Tibial artery (tissue), 4 donors: ENCODE data around the gene ARL10.

Experiments used
- DNase-seq, 2 donors: peaks; one replicate each; pipeline ENCODE4 v3.0.0-alpha.2; 2019
- H3K27ac ChIP-seq, 2 donors: fragments of 200-600 bp; sonication (generic) in 1 of 2; 1 replicate in 1 of 2; 2 replicates in 1 of 2; pipeline ENCODE4 v1.5.1; 2018 to 2019; ENCODE audit warnings: mild to moderate bottlenecking in 1 of 2
- H3K27me3 ChIP-seq, 2 donors: fragments of 200-600 bp; sonication (generic) in 1 of 2; one replicate each; pipeline versions ENCODE4 v1.5.1 to v1.6.0; 2016 to 2019
- H3K36me3 ChIP-seq, 3 donors: fragments of 200-600 bp; sonication (generic) in 2 of 3; one replicate each; pipeline ENCODE4 v1.5.1; 2016 to 2019; ENCODE audit warnings: mild to moderate bottlenecking in 2 of 3
- H3K4me1 ChIP-seq, 4 donors: fragments of 200-600 bp; sonication (generic) in 2 of 4; 1 replicate in 3 of 4; 2 replicates in 1 of 4; pipeline ENCODE4 v1.5.1; 2016 to 2019
- H3K4me3 ChIP-seq, 2 donors: fragments of 200-600 bp; sonication (generic) in 1 of 2; 1 replicate in 1 of 2; 2 replicates in 1 of 2; pipeline ENCODE4 v1.5.1; 2018 to 2019; ENCODE audit warnings: mild to moderate bottlenecking in 2 of 2
- H3K9me3 ChIP-seq, 3 donors: fragments of 200-600 bp; sonication (generic) in 1 of 3; one replicate each; pipeline ENCODE4 v1.5.1; 2016 to 2019
- CTCF ChIP-seq, 2 experiments: fragments of 200-600 bp in 1 of 2; fragments of 450-650 bp in 1 of 2; IDR thresholded peaks; one replicate each; pipeline ENCODE4 v1.5.1; 2017 to 2019; ENCODE audit warnings: antibody characterized with exemption in 2 of 2, mild to moderate bottlenecking in 1 of 2, moderate library complexity in 1 of 2
- intact Hi-C: fragments of 100-400 bp; cut with DNase I; formaldehyde crosslinking; loops from one replicate; pipeline ENCODE4 v1.15.0; 2023; ENCODE audit warnings: low total_unique reads

ARL10 gene

DNA sequence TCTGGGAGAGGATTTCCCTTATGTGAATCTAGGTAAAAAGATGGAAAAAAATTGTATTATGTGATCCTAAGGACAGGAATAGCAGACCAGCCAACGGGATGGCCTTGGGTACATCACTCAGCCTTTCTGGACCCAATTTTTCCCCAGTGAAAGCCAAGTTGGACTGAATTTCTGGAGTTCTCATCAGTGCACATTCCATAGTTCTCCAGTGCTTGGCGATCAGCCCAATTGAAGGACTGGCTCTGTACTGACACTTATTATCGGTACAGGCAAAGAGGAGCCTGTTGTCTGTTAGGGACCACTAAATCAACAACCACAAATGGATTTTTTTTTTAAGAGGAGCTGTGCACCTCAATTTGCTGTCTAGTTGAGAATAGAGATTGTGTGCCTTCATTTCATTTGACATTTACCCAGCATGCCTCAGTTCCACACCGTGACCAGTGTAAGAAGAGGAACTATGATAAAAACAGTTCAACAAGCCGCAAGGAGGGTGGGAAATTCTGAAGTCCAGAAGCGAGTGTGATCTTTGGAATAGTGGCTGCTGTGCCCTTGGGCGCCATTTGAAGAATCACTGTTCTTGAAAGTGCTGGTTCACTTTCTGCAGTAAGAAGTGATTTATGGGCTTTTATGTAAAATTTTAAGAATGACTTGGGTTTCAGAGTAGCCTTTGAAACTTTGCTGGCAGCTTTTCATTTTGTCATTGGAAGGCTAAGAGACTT, 8.0 kb downstream of the ARL10 start:
- DNase-seq = peak in 1 of 2 donors; percentile 64
- intact Hi-C loops = no loop called here
- Histone ChIP-seq H3K9me3 (no peaks in the 10 kb centered on the region), H3K4me3 (no peak overlapping the region), H3K27me3 (no peaks in the 10 kb centered on the region), H3K36me3 (peaks cover 23 to 47% (median 26%) of the 10 kb centered on the region in 3 donors), H3K27ac (peak overlapping the region; percentile 8 to 39), H3K4me1 (peaks cover 0 to 16% (median 7%) of the 10 kb centered on the region in 4 donors)
- TF ChIP-seq CTCF (IDR thresholded peaks at IDR 0.05) = no peak

DNA sequence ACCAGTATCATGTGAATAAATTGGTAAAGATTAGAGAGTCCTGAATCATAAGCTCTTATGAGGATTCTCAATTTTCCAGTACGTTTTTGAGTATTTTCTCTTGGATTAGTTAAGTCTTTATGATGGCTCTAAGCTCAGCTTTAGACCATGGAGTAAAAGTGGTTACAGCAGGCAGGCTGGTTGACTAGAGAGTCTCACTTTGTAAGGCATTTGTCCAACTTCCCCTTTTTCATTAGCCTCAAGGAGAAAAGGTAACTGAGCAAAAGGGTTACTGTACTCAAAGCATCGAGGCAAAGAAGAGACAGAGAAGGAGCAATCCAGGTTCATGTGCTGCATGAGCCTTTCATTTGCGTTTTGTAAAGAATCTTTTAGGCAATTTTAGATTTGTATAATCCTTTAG, 14.6 kb downstream of the ARL10 start:
- Histone ChIP-seq H3K27me3 (no peaks in the 10 kb centered on the region), H3K27ac (no peak overlapping the region), H3K9me3 (no peaks in the 10 kb centered on the region), H3K36me3 (peaks cover 0 to 37% (median 28%) of the 10 kb centered on the region in 3 donors), H3K4me1 (peaks cover 0 to 22% (median 15%) of the 10 kb centered on the region in 4 donors), H3K4me3 (no peak overlapping the region)
- DNase-seq = no peak
- intact Hi-C loops = no loop called here
- no peak for TF ChIP-seq CTCF (IDR thresholded peaks at IDR 0.05)

GRCh38 chr5:176381423-176381822, 16.1 kb downstream of the ARL10 start:
- H3K9me3 ChIP-seq = no peaks in the 10 kb centered on the region
- DNase-seq = peak; percentile 59 to 79
- intact Hi-C loops = no loop called here
- H3K27me3 ChIP-seq = no peaks in the 10 kb centered on the region
- peaks cover 0 to 35% (median 30%) of the 10 kb centered on the region in 3 donors for H3K36me3 ChIP-seq
- TF ChIP-seq CTCF (IDR thresholded peaks at IDR 0.05) = no peak
- H3K4me3 ChIP-seq = no peak overlapping the region
- peak overlapping the region; percentile 79 to 89 for H3K27ac ChIP-seq
- peaks cover 0 to 22% (median 15%) of the 10 kb centered on the region in 4 donors for H3K4me1 ChIP-seq

- Histone ChIP-seq H3K9me3 (no peaks in the 10 kb centered on the region), H3K36me3 (peaks cover 0 to 35% (median 30%) of the 10 kb centered on the region in 3 donors), H3K4me3 (no peak overlapping the region), H3K4me1 (peaks cover 0 to 27% (median 19%) of the 10 kb centered on the region in 4 donors), H3K27ac (peak overlapping the region; percentile 79 to 89), H3K27me3 (no peaks in the 10 kb centered on the region)
- no peak for DNase-seq
- intact Hi-C loops = no loop called here
- no peak for TF ChIP-seq CTCF (IDR thresholded peaks at IDR 0.05)
Observed at GRCh38 chr5:176381979-176382378, 16.7 kb downstream of the ARL10 start.

DNA sequence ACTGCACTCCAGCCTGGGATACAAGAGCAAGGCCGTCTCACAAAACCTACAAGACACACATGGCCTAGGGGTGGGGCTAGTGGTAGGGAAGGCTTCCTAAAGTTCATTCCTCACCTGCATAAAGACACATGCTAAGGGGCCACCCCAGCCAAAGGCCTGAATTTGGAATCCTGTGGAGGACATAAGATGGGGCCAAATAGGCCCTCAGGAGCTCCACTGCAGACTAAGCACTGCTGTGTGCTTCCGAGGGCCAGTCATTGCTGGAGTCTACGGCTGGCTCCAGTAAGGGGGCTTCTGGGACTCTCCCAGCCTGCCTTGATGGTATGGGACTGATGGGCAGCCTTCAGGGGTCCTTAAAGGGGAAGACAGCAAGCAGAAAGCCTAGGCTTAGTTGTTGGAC, 17.4 kb downstream of the ARL10 start:
- Histone ChIP-seq H3K36me3 (peaks cover 0 to 35% (median 30%) of the 10 kb centered on the region in 3 donors), H3K27me3 (no peaks in the 10 kb centered on the region), H3K27ac (peak overlapping the region; percentile 79 to 89), H3K4me3 (no peak overlapping the region), H3K9me3 (no peaks in the 10 kb centered on the region), H3K4me1 (peaks cover 0 to 34% (median 26%) of the 10 kb centered on the region in 4 donors)
- DNase-seq = no peak
- TF ChIP-seq CTCF (IDR thresholded peaks at IDR 0.05) = no peak
- intact Hi-C loops = no loop called here
